Panc1 (cell line): ENCODE data around the gene ISG15. TPM values are rescaled to one million over a fixed set of nuclear protein-coding genes. Genes with fewer than 3 reads are reported as not detected.

Experiments used
- ATAC-seq: fragments of 200-7000 bp; cut with Tn5 transposase; 2 replicates; pipeline ENCODE4 v1.9.1; 2020; ENCODE audit warnings: mild to moderate bottlenecking, moderate library complexity
- BruUV-seq: library from RNA; stranded (reverse); fragments of 400-500 nt; replicated peaks from 2 replicates; lab custom pipeline; 2021; lab: Mats Ljungman, UMichigan
- CTCF ChIA-PET: fragments of 300-600 bp; sonication (Branson Sonifier 250); formaldehyde crosslinking; loops from one replicate; lab custom pipeline; 2022; ENCODE audit warnings: antibody characterized with exemption; lab: Charles Lee
- POLR2A ChIA-PET: fragments of 300-600 bp; sonication (Branson Sonifier 250); formaldehyde crosslinking; loops from one replicate; lab custom pipeline; 2022; ENCODE audit warnings: antibody characterized with exemption; lab: Charles Lee
- DNase-seq: peaks from one replicate; pipeline ENCODE4 v3.0.0-alpha.2; 2010; ENCODE audit warnings: low read depth, low spot score
- H3K27ac ChIP-seq: 2 replicates; pipeline ENCODE4 v1.5.1; 2011; ENCODE audit warnings: mild to moderate bottlenecking, low read length, inconsistent platforms
- H3K27me3 ChIP-seq: fragments of 200-500 bp; sonication (Bioruptor generic); 2 replicates; pipeline ENCODE4 v1.6.0; 2014; ENCODE audit warnings: low read length, inconsistent platforms; ENCODE audit not compliant: control insufficient read depth, insufficient read depth
- H3K36me3 ChIP-seq: fragments of 200-500 bp; sonication (Bioruptor generic); 2 replicates; pipeline ENCODE4 v1.5.1; 2014; ENCODE audit warnings: inconsistent platforms, mild to moderate bottlenecking, low read length, moderate library complexity; ENCODE audit not compliant: control insufficient read depth, insufficient read depth
- H3K4me1 ChIP-seq: 2 replicates; pipeline ENCODE4 v1.5.1; 2011; ENCODE audit warnings: inconsistent platforms, mild to moderate bottlenecking, low read length, moderate library complexity; ENCODE audit not compliant: control insufficient read depth, insufficient read depth
- H3K4me3 ChIP-seq, 2 experiments: 2 replicates each; pipeline ENCODE4 v1.5.1; 2011 to 2012; ENCODE audit warnings: low read depth in 2 of 2, low read length in 2 of 2, mild to moderate bottlenecking in 2 of 2, inconsistent platforms in 1 of 2, moderate library complexity in 1 of 2
- H3K9me3 ChIP-seq: fragments of 200-500 bp; sonication (Bioruptor generic); 2 replicates; pipeline ENCODE4 v1.5.1; 2014; ENCODE audit warnings: low read depth, mild to moderate bottlenecking, inconsistent platforms, low read length, moderate library complexity; ENCODE audit not compliant: control insufficient read depth, insufficient read depth
- CTCF ChIP-seq: fragments of 450-650 bp; IDR thresholded peaks from 2 replicates; pipeline ENCODE4 v1.5.1; 2017; ENCODE audit warnings: mild to moderate bottlenecking
- POLR2AphosphoS5 ChIP-seq: IDR thresholded peaks from 2 replicates; pipeline ENCODE4 v1.6.1; 2012; ENCODE audit warnings: mild to moderate bottlenecking, low read depth, low read length, moderate library complexity
- REST ChIP-seq, 2 experiments: IDR thresholded peaks; 2 replicates each; pipeline ENCODE4 v1.6.1; 2011 to 2012; ENCODE audit warnings: low read depth in 2 of 2, control low read depth in 1 of 2, low read length in 1 of 2, mild to moderate bottlenecking in 1 of 2, moderate library complexity in 1 of 2; ENCODE audit not compliant: insufficient read depth in 1 of 2
- SIN3A ChIP-seq: IDR thresholded peaks from 2 replicates; pipeline ENCODE4 v1.6.1; 2012; ENCODE audit warnings: low read depth, mild to moderate bottlenecking, low read length, moderate library complexity, borderline replicate concordance; ENCODE audit not compliant: insufficient read depth
- TCF7L2 ChIP-seq: IDR thresholded peaks from 2 replicates; pipeline ENCODE4 v1.6.1; 2011; ENCODE audit warnings: mild to moderate bottlenecking, low read depth, low read length, inconsistent platforms
- in situ Hi-C: cut with HindIII; loops from 2 replicates; pipeline ENCODE4 v1.10.0; 2016; ENCODE audit warnings: low sequenced_read_pairs, low pct_unique_long_range_greater_than_20kb
- intact Hi-C: fragments of 100-400 bp; cut with micrococcal nuclease; formaldehyde crosslinking; loops from one replicate; pipeline ENCODE4 v1.10.0; 2022; ENCODE audit not compliant: unreplicated experiment
- total RNA-seq: library from RNA; stranded (reverse); gene quantifications from one replicate; pipeline ENCODE4 v1.2.1, GENCODE V29; 2021; ENCODE audit not compliant: unreplicated experiment

The ISG15 gene
- total RNA-seq, 1 experiment from 2014 or later, result 102 TPM

DNA sequence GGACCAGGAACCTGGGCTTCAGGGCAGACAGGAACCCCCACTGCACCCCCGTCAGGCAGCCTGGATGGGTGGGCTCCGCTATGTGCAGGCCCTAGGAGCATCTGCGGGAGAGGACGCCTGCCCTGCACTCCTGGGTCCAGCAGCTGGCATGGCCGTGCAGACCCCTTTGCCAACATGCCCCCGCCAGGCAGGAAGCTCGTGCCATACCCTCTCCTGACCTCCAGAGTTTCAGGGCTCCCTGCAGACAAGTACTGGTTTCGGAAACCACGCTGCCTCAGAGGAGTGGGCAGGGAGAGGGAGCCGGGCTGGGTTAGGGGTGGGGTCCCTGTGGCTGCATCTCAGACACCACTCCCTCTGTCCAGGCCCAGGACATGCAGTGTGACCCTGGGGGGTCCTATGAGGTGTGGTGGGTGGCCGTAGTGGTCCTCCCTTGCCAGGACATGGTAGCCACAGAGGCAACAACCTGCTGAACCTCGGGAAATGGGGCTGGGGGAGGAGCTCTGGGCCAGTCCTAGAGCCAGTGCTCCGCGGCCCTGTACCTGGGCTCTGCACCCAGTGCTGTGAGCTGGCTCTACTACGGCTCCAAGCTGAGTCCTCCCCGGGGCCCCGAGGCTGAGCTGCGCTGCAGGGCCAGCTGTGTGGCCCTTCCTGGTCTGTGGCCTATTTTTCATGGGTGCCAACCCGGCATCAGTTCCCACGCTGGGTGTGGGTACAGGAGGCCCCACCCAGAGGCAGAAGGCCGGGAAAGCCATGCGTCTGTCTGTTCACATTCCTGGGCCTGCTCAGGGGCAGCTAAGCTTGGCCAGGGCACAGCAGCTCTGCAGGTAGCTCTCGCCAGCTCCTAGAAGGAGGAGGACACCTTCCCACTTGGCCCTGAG is 45.6 kb upstream of the ISG15 start:
- CTCF ChIA-PET, result no interaction called here
- no peaks in the 10 kb centered on the region for H3K36me3 ChIP-seq
- POLR2A ChIA-PET, result interaction anchor here (0.9 kb wide), 1 partner anchor 8 kb away, joined by 3 read pairs; no protein-coding TSS in a partner anchor
- H3K4me1 ChIP-seq, result peaks cover 13% of the 10 kb centered on the region
- peak overlapping the region; percentile 18 for H3K27ac ChIP-seq
- no peaks in the 10 kb centered on the region for H3K9me3 ChIP-seq
- no TSS peak for BruUV-seq
- intact Hi-C loops, result no loop called here
- no peak for DNase-seq
- no peaks in the 10 kb centered on the region for H3K27me3 ChIP-seq
- TF ChIP-seq POLR2AphosphoS5 (no peak), TCF7L2 (no peak), CTCF (no peak), SIN3A (no peak), REST (IDR thresholded peaks at IDR 0.05; ENCODE audit: insufficient read depth in 1 of 2, low read depth in 2 of 2, low read length in 1 of 2) (no peak)
- H3K4me3 ChIP-seq, result peak overlapping the region; percentile 59 to 68; a peak in 3 of 4 replicates
- in situ Hi-C loops, result no loop called here
- ATAC-seq, result no peak

DNA sequence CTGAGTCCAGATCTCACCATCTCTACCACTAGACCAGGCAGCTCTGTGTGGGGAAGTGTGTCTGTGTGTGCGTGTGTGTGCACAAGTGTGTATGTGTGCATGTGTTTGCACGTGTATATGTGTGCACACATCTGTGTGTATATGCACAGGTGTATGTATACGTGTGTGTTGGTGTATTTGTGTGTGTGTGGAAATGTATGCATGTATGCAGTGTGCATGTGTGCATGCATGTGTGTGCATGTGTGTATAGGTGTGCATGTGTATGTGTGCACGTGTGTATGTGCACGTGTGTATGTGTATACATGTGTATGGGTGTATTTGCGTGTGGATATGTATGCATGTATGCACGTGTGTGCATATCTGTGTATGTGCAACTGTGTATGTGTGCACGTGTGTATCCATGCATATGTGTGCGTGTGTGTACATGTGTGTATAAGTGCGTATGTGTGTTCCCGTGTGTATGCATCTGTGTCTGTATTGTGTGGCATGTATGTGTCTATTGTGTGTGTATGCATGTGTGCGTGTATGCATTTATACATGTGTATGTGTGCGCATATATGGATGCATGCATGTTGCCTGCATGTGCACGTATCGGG is 43.9 kb upstream of the ISG15 start:
- H3K4me3 ChIP-seq, result no peak overlapping the region
- no peaks in the 10 kb centered on the region for H3K27me3 ChIP-seq
- TF ChIP-seq TCF7L2, result no peak
- CTCF ChIA-PET, result no interaction called here
- H3K4me1 ChIP-seq, result peaks cover 13% of the 10 kb centered on the region
- no peaks in the 10 kb centered on the region for H3K36me3 ChIP-seq
- no peak for DNase-seq
- intact Hi-C loops, result no loop called here
- POLR2A ChIA-PET, result no interaction called here
- no peak overlapping the region for H3K27ac ChIP-seq
- in situ Hi-C loops, result no loop called here
- BruUV-seq, result no TSS peak
- ATAC-seq, result no peak
- H3K9me3 ChIP-seq, result no peaks in the 10 kb centered on the region
